Upper lobe of left lung (tissue), 6 donors: ENCODE results near the gene BTBD10. TPM values are rescaled to one million over a fixed set of nuclear protein-coding genes. Genes with fewer than 3 reads are reported as not detected.

Experiments used
- ATAC-seq, 2 donors: fragments of 200-7000 bp; cut with Tn5 transposase; one replicate each; pipeline ENCODE4 v1.9.1; 2022; ENCODE audit warnings: mild to moderate bottlenecking in 2 of 2, moderate library complexity in 2 of 2; ENCODE audit not compliant: low FRiP score in 2 of 2
- DNase-seq, 2 donors: peaks; one replicate each; pipeline ENCODE4 v3.0.0-alpha.2; 2019 to 2020
- H3K27ac ChIP-seq, 4 donors: fragments of 200-600 bp; sonication (generic); one replicate each; pipeline ENCODE4 v1.5.1; 2016 to 2019
- H3K27me3 ChIP-seq, 4 donors: fragments of 200-600 bp; sonication (generic); one replicate each; pipeline ENCODE4 v1.5.1; 2017 to 2019
- H3K36me3 ChIP-seq, 4 donors: fragments of 200-600 bp; sonication (generic); one replicate each; pipeline ENCODE4 v1.5.1; 2016 to 2019
- H3K4me1 ChIP-seq, 4 donors: fragments of 200-600 bp; sonication (generic); one replicate each; pipeline ENCODE4 v1.5.1; 2018 to 2019
- H3K4me3 ChIP-seq, 4 donors: fragments of 200-600 bp; sonication (generic); one replicate each; pipeline ENCODE4 v1.5.1; 2017 to 2019; ENCODE audit warnings: mild to moderate bottlenecking in 2 of 4, moderate library complexity in 1 of 4
- H3K9me3 ChIP-seq, 4 donors: fragments of 200-600 bp; sonication (generic); one replicate each; pipeline ENCODE4 v1.5.1; 2018 to 2019
- EP300 ChIP-seq, 4 donors: sonication (generic); formaldehyde crosslinking; IDR thresholded peaks; one replicate each; pipeline ENCODE4 v1.5.1; 2017; ENCODE audit warnings: antibody characterized with exemption in 4 of 4, control low read depth in 2 of 4
- POLR2A ChIP-seq, 4 donors: fragments of 450-650 bp; IDR thresholded peaks; one replicate each; pipeline ENCODE4 v1.5.1; 2016 to 2017; ENCODE audit warnings: antibody characterized with exemption in 4 of 4, mild to moderate bottlenecking in 2 of 4
- POLR2AphosphoS5 ChIP-seq, 2 donors: sonication (generic); formaldehyde crosslinking; IDR thresholded peaks; one replicate each; pipeline ENCODE4 v1.5.1; 2017; ENCODE audit warnings: antibody characterized with exemption in 2 of 2
- WGBS, 2 donors: methylation state at CpG; one replicate each; pipeline ENCODE4 v1.1.5; 2017 to 2018; 5-methylcytosine and 5-hydroxymethylcytosine counted together
- total RNA-seq, 6 donors: library from RNA; depleted of rRNA in 4 of 6; stranded (reverse); fragments of >200 nt in 4 of 6; gene quantifications; one replicate each; pipeline versions ENCODE4 v1.1.0 to v1.2.1, GENCODE V29; 2016 to 2021
- TF ChIP-seq, protein P1 (sequence below), 6 experiments: fragments of 450-650 bp in 4 of 6; fragments of 200-600 bp in 2 of 6; sonication (generic) in 2 of 6; IDR thresholded peaks; one replicate each; pipeline ENCODE4 v1.5.1; 2016 to 2019; ENCODE audit warnings: antibody characterized with exemption in 6 of 6
- donor health status: DM: no; HTN: no; CAD: no; lungs with moderate emphysema.
- donor health status: DM: no; HTN: yes; CAD: no; lungs with severe emphysema.

The BTBD10 gene
- total RNA-seq, 6 donors from 2014 or later: 10.7 to 62.9 (median 26.6) TPM

DNA sequence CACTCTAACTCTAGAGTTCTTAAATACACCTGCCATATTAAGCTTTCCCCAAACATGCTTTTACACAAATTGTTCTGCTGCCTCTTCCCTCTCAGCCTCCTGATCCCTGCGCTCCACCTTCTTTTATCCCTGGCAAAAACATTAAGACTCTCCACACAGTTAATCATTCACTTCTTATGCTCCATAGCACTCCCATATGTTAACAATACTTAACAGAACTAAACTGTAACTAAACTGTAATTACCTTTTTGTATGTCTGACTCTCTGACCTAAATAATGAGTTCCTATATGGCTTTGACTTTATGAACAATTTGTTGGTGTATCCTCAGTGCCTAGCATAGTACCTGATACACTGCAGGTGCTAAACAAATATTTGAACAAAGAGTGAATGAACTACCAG is 71.8 kb downstream of the BTBD10 start:
- Histone ChIP-seq H3K9me3 (no peaks in the 10 kb centered on the region), H3K36me3 (peaks cover 0 to 44% (median 20%) of the 10 kb centered on the region in 4 donors), H3K4me1 (no peaks in the 10 kb centered on the region), H3K27ac (no peak overlapping the region), H3K4me3 (no peak overlapping the region), H3K27me3 (no peaks in the 10 kb centered on the region)
- TF ChIP-seq POLR2A (IDR thresholded peaks at IDR 0.05) (no peak), POLR2AphosphoS5 (IDR thresholded peaks at IDR 0.05) (no peak), EP300 (IDR thresholded peaks at IDR 0.05) (no peak)
- TF ChIP-seq, protein P1, sequence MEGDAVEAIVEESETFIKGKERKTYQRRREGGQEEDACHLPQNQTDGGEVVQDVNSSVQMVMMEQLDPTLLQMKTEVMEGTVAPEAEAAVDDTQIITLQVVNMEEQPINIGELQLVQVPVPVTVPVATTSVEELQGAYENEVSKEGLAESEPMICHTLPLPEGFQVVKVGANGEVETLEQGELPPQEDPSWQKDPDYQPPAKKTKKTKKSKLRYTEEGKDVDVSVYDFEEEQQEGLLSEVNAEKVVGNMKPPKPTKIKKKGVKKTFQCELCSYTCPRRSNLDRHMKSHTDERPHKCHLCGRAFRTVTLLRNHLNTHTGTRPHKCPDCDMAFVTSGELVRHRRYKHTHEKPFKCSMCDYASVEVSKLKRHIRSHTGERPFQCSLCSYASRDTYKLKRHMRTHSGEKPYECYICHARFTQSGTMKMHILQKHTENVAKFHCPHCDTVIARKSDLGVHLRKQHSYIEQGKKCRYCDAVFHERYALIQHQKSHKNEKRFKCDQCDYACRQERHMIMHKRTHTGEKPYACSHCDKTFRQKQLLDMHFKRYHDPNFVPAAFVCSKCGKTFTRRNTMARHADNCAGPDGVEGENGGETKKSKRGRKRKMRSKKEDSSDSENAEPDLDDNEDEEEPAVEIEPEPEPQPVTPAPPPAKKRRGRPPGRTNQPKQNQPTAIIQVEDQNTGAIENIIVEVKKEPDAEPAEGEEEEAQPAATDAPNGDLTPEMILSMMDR (IDR thresholded peaks at IDR 0.05): no peak
- DNase-seq (no peak), ATAC-seq (no peak)
- 82 to 95% methylated on average over 1 of the region's 1 CpG for WGBS, 2 donors

DNA sequence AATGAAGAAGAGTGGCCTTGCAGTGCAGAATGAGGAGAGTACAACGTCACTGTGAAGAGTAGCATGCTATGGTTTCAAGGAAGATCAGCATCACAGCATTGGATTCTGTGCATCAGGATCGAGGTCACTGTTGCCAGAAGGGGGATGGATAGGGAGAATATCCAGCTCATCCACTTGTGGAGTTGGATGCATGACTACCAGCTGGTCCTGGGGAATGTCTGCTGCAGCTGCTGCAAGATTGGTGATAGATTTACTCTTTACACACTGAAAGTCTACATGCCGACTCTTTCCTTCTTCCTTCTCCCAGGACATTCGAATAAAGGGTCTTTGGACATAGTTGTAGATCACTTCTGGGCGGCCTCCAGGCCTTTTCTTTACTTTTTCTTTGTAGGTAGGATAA is 74.3 kb downstream of the BTBD10 start:
- Histone ChIP-seq H3K4me1 (no peaks in the 10 kb centered on the region), H3K27ac (no peak overlapping the region), H3K4me3 (no peak overlapping the region), H3K27me3 (no peaks in the 10 kb centered on the region), H3K9me3 (no peaks in the 10 kb centered on the region), H3K36me3 (peaks cover 0 to 58% (median 24%) of the 10 kb centered on the region in 4 donors)
- DNase-seq (no peak), ATAC-seq (no peak)
- TF ChIP-seq POLR2A (IDR thresholded peaks at IDR 0.05): no peak
- TF ChIP-seq POLR2AphosphoS5 (IDR thresholded peaks at IDR 0.05): no peak
- TF ChIP-seq, protein P1 (IDR thresholded peaks at IDR 0.05): no peak
- TF ChIP-seq EP300 (IDR thresholded peaks at IDR 0.05): no peak
- WGBS, 2 donors: 90 to 92% methylated on average over 5 of the region's 5 CpGs

GRCh38 chr11:13386567-13386966 is 76.5 kb downstream of the BTBD10 start:
- WGBS, 2 donors: 91 to 92% methylated on average over 2 of the region's 2 CpGs

DNA sequence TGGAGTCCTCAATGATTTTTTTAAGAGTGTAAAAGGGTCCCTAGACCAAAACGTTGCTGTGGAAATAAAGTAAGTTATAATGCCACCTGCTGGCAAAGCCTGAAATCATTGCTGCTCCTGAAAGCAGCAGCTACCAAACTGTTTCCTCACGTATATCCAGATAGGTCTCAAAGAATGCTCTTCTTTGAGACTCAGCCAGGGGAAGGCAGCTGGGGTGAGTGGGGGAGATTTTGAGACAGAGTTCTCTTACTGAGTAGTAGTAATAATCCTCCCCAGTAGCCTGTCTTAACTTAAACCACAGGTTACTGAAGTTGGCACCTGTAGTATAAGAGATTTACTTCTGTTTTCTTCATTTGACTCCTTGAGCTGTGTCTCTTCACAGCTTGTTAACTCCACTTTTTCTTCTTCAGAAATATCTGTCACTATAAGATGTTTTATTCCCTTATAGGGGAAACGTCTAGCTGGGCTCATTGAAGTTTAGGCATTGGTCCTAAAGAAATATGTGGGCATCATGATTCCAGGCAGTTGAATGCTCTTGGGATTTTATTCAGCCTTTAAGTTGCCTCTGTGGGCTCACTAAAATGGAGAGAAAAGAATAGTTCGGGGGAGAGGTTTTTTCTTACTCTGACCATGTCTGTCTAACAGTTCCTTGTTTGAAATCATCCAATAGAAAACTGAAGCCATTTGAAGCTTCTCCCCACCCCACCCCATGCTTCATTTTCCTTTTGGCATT is 77.9 kb downstream of the BTBD10 start:
- 29 to 45% methylated on average over 4 of the region's 4 CpGs for WGBS, 2 donors
- H3K4me3 ChIP-seq: no peak overlapping the region
- H3K36me3 ChIP-seq: peaks cover 7 to 89% (median 50%) of the 10 kb centered on the region in 4 donors
- H3K27me3 ChIP-seq: no peaks in the 10 kb centered on the region
- TF ChIP-seq POLR2AphosphoS5 (IDR thresholded peaks at IDR 0.05) (no peak), EP300 (IDR thresholded peaks at IDR 0.05) (no peak)
- TF ChIP-seq, protein P1 (IDR thresholded peaks at IDR 0.05): peak in 5 of 6 experiments; percentile 17 to 47 (median 26)
- no peak for ATAC-seq
- no peak for DNase-seq
- H3K27ac ChIP-seq: no peak overlapping the region
- no peaks in the 10 kb centered on the region for H3K9me3 ChIP-seq
- no peaks in the 10 kb centered on the region for H3K4me1 ChIP-seq

More at GRCh38 chr11:13386567-13386966, 76.5 kb downstream of the BTBD10 start:
- ATAC-seq (no peak), DNase-seq (no peak)
- no peak overlapping the region for H3K27ac ChIP-seq
- TF ChIP-seq EP300 (IDR thresholded peaks at IDR 0.05) (no peak), POLR2AphosphoS5 (IDR thresholded peaks at IDR 0.05) (no peak), POLR2A (IDR thresholded peaks at IDR 0.05) (no peak)
- TF ChIP-seq, protein P1 (IDR thresholded peaks at IDR 0.05): no peak
- H3K36me3 ChIP-seq: peaks cover 7 to 80% (median 39%) of the 10 kb centered on the region in 4 donors
- H3K4me1 ChIP-seq: no peaks in the 10 kb centered on the region
- no peaks in the 10 kb centered on the region for H3K9me3 ChIP-seq
- H3K27me3 ChIP-seq: no peaks in the 10 kb centered on the region
- H3K4me3 ChIP-seq: no peak overlapping the region

GRCh38 chr11:13382751-13383150 is 80.3 kb downstream of the BTBD10 start:
- H3K4me3 ChIP-seq: no peak overlapping the region
- TF ChIP-seq, protein P1 (IDR thresholded peaks at IDR 0.05): no peak
- no peak for TF ChIP-seq POLR2AphosphoS5 (IDR thresholded peaks at IDR 0.05)
- no peak for TF ChIP-seq EP300 (IDR thresholded peaks at IDR 0.05)
- no peak for TF ChIP-seq POLR2A (IDR thresholded peaks at IDR 0.05)
- no peaks in the 10 kb centered on the region for H3K27me3 ChIP-seq
- DNase-seq: no peak
- no peak overlapping the region for H3K27ac ChIP-seq
- H3K4me1 ChIP-seq: peaks cover 0 to 3% (median 0%) of the 10 kb centered on the region in 4 donors
- peaks cover 14 to 88% (median 52%) of the 10 kb centered on the region in 4 donors for H3K36me3 ChIP-seq
- no peaks in the 10 kb centered on the region for H3K9me3 ChIP-seq
- 89 to 93% methylated on average over 3 of the region's 3 CpGs for WGBS, 2 donors
- no peak for ATAC-seq
